Stimulated activated CD4-positive, alpha-beta T cell treated with anti-CD3 and anti-CD28 coated beads, Interleukin-1b, Interleukin-23, amount 100 ng/mL, for 4 hours (primary cell): Measurements from ENCODE around the gene YARS1.

Experiments used
- DNase-seq, 2 donors: peaks; one replicate each; pipeline ENCODE4 v3.0.0-alpha.2; 2020; ENCODE audit warnings: low read depth in 2 of 2

The YARS1 gene

DNA sequence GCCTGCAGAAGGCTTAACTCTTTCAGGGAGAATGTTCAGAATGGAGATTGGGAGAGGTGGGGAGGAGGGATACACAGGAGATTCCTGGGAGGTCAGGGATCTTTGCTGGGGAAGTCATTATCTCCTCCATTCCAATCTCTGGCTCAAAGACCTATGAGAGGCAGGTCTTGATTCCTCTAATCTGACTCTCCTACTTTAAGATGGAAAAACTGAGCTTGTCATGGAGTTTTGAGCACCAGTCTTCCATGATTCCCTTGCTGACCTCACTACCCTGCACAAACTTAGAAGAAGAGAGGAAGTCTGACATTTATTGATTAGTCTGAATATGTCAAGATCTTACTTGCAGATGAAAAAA is 73.1 kb downstream of the YARS1 start:
- no peak for DNase-seq

DNA sequence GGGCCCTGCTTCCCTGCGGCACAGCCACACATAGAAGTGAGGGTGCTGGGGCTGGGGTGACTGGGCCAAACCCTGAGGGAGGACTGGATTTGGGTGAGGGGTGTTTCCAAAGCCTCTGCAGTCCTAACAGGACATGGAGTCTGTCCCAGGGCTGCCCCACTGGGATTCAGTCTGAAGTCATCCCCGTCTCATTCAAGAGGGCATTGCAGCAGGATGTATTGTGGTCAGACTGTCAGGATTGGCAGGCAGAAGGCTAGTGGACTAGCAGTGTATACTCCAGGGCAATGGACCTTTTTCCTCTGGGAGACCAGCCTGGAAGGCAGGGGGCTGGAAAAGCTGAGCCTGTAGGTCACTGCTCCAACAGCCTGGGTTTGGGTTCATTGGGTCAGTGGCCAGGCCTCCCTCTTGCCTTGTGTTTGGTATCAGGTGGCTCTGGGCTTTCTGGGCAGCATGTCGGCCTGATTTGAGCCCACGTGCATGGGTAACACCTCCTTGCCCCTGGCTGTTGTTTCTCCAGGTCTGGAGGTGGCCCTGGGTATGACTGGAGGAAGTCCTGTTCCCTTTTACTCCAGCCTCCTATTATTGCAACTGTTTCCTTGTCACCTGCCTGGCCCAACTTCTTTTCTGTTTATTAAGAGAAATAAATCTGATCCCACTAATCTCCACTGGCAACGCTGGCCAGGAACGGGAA is 73.6 kb downstream of the YARS1 start:
- DNase-seq, result no peak

DNA sequence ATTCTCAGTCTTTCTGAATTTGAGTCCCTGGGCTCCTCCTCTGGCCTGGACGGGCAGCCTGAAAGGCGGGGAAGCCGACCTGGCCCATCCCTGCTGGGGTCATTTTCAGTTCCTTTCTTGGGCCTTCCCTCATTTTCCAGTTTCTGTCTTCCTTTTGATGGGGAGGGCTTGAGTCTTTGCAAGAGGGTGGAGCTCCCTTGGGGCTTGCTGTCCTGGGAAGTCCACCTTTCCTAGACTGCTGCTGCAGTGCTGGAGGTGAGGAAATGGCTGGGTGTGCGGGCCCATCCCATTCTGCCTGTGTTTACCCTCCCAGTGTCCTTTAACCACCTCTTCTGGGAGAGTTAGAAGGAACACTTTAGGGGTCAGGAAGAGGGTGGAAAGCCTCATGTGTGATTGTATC is 74.2 kb downstream of the YARS1 start:
- no peak for DNase-seq

DNA sequence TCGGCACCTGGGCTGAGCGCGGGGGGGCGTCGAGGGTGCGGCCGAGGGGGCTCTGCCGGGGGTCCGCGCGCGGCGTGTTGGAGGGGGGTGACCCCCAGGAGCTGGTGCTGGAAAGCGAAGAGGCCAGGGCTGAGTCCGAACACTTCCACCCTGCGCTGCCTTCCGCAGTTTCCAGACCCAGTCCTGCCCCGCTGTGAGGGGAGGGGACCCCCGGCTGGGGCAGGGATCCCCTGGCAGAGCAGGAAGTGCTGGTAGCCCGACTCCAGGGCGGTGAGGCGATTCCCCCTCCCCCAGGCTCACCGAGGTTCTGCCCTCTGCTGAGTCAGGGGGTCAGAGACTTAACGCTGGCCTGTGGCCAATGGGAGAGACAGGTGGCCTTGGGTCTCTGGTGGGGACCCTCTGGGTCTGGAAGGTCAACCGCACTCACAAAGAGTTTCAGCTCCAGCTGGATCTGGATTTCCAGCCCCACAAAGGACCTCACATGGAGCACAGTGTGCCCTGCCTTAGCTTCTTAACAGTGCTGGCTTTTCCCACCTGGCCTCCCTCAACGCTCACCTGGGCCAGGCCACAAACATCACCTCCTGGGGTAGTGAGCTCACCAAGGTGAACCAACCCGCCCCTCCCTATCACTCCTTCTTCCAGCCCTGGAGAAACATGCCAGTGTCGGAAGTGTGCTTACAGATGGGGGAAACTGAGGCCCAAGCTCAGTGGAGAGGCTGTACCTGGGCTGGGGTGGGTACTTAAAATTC is 74.8 kb downstream of the YARS1 start:
- DNase-seq, result no peak

DNA sequence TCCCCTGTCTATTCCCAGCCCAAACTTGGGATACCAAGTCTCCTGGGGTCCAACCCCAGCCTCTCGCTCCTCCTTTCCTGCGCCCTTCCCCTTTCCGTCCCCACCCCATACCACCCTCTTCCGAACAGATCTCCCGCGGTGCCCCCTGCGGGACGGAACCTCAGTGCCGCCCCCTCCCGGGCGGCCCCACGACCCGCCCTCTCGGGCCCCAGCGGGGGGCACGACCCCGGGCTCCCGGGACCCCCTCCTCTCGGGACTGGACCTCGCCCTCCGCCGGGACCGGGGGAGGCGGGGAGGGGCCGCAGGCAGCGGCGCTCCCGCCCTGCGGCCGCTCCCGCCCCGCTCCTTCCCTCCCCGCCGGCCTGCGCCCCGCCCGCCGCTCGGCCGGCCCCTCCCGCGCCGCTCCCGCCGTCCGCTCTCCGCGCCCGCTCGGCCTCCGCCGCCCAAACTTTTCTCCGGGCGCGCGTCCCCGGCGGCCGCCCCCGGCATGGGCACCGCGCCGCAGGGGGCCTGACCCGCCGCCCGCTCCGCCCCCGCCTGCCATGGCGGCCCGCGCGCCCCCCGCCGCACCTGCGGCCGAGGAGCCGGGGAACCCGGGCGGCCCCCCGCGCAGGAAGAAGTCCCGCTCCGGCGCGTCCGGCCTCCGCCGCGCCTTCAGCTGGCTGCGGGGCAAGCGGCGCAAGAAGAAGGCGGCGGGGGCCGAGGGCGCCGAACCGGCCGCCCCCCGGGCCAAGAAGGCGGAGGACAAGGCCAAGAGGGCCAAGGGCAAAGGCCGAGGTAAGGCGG is 75.6 kb downstream of the YARS1 start:
- no peak for DNase-seq

DNA sequence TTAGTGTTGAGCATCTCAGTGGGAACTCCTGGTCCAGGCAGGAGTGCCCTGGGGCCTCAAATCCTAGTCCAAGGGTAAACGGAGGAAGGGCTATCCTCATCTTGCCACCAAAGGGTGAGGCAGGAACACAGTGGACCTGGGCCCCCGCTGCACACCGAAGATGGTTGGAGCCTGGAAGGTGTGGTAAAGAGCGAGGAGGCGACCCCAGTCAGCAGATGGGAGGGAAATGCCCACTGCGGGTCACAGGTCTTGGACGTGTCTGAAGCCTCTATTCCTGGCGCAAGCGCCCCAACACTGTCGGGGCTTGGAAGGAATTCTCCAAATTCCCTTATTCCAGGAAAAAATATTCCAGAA is 76.1 kb downstream of the YARS1 start:
- no peak for DNase-seq

DNA sequence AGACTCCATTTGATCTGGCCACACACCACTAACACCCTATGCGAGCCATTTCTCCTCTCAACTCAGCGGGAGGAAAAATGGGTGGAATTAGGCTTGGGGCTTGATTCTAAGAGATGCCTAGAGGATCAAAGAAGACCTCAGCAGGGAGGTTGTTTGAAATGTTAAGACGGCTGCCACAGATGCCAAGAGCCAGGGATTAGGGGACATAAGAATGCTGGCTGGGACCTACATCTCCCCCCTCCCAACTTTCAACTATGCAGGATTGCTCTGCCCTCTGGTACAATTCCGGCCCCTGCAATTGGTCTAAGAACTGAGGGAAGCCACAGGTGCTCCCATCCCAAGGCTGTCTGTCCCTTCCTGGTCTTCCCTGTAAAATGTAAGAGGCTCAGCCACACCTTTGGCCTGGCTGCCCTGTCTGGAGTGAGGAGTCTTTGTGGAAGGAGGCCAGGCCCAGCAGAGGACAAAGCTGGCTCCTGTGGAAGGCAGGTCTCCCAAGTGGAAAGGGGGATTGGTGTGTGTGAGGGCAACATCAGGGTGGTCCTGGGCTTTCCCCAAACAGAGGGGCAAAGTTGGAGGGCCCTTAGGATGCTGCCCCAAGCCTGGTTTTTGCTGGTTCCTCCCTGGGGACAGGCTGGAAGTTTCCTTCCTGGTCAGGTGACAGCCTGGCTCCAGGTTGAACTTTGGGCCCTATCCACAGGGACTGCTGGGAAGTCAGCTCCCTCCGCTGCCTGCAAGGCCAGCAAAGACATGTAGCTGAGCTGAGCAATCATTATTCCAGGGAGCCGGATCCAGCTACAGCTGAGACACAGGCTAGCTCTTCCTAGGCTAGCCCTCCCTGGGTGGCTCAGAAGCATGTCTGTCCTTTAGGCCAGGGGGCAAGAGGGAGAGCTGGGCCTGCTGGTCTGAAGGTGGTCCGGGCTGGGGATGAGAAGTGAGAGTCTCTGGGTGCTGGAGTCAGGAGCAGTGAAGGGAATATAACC is 80.1 kb downstream of the YARS1 start:
- DNase-seq, result no peak

DNA sequence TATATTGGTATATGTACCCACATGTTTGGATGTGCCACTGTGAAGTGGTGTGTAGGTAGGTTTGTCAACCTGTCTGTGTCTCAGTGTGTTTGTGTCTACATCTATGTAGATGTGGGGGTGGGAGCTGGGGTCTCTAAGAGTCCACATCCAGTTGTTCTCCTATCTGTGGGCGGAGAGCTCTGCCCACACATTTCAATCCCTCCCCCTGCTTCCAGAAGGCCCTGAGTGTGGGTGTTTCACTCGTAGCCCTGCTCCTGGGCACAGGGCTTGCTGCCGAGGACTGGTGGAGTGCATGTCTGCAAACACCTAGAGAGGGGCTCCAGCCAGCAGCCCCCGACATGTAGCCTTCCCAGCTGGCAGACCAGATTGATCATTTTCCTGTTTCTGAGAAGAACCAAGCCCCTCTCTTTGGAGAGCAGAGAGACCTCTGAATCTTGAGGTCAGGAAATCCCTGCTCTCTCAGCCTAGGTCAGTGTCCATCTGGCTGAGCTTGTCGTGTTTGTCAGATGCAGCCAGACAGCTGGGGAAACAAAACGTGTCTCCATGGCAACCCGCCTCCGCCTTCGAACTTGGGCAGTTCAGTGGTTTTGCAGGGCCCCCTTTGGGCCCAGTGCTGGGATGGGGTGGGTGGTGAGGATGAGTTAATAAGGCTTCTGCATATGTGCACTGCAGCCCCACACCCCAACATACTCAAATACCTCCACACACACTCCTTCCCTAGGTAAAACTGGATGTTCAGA is 83.4 kb downstream of the YARS1 start:
- no peak for DNase-seq

DNA sequence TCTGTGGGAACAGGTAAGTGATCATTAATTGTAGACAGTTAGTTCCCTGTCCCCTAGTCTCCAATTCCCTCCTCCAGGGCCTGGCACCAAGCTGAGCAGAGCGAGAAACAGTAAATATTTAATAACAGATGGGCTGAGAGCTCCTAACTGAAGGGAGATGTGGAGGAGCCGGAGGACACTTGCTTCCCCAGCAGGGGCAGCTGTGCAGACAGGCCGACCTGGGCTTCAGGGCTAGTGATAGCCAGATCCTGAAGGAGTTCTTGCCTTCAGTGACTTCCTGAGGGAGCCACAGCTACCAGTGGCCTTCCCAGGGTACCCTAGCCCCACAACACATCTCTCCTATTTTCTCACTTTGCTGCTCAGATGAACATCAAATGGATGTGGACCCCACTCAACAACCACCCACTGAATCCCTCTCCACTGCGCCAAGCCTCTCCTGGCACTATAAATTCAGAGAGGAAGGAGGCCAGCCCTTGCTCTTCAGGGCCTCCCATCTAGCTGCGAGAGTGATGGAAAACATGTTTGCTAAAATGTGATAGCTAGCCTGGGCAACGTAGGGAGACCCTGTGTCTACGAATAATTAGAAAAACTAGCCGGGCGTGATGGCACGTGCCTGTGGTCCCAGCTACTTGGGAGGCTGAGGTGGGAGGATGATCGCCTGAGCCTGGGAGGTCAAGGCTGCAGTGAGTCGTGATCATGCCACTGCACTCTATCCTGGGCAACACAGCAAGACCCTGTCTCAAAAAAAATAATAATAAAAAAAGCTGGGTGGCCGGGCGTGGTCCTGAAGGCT is 87.7 kb downstream of the YARS1 start:
- DNase-seq, result no peak

DNA sequence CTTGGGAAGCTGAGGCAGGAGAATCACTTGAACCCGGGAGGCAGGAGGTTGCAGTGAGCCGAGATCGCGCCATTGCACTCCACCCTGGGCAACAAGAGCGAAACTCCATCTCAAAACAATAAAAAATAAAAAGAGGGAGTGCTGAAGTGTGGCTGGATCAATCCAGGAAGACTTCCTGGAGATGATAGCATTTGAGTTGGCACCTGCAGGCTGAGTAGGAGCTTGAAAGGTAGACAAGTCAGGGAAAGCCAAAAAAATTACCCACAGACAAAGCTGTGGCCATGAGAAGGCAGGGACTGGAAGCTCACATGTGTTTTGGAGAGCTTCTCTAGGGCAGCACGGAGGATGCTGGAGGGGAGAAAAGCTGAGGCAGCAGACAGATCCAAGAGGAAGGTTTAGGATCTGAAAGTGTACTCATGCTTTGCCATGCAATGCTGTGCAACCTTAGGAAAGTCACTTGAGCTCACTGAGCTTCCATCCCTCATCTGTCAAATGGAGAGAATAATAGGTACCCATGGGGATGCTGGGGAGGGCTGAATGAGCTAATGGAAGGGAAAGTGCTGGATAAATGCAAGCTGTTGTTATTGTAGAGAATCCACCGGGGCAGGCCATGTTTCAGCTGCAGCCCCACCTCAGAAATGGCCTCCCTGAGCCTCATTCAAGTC is 88.6 kb downstream of the YARS1 start:
- no peak for DNase-seq

DNA sequence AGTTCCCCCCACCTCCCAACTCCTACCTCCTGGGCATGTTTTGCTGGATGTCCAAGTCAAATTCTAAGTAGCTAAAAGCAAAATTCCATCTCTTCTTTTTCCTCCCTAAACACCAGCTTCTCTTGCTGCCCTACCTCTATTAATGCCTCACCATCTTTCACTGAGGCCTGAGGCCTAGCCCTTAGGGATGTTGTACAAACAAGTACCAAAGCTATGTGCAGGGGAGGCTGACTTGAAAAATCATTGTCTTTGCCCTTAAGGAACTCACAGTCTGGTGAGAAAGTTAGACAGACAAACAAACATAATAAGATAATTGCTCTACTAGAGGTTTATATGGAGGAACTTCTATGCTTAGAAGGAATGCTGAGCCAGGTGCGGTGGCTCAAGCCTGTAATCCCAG is 89.3 kb downstream of the YARS1 start:
- no peak for DNase-seq

DNA sequence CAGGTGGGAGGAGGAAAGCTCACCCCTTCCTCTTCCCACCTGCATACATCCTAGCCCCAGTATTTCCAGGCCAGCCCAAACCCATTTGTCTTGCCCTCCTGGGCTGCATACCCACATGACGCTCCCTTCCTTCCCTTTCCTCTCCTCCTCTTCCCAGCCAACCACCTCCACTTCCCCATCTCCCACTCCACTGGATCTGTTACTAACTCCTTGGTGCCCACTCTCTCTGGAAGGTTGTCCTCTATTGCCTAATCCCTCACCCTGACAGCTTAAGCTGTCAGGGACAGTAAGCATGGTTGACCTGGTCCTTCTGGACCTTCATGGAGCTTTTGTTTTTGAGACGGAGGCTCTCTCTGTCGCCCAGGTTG is 91.6 kb downstream of the YARS1 start:
- no peak for DNase-seq
